OCI-LY1 (cell line): ENCODE data around the gene EEFSEC.

ENCODE experiments used
- CTCF ChIP-seq: fragments of 200-600 bp; sonication (generic), shearing (Covaris generic); IDR thresholded peaks from 2 replicates; pipeline ENCODE4 v1.5.1; 2017; ENCODE audit warnings: mild to moderate bottlenecking, antibody characterized with exemption, low read length, moderate library complexity, mixed read lengths
- EZH2 ChIP-seq: fragments of 200-600 bp; sonication (generic), shearing (Covaris generic); IDR thresholded peaks from 2 replicates; pipeline ENCODE4 v1.8.0; 2017; ENCODE audit warnings: borderline replicate concordance, mixed run types, mild to moderate bottlenecking, antibody characterized with exemption, low read length, moderate library complexity, mixed read lengths

GRCh38 chr3:128260275-128260674 lies 107.0 kb downstream of the EEFSEC start:
- TF ChIP-seq CTCF (no peak), EZH2 (no peak)
